AG04449 (cell line): ENCODE data around the gene MYADML2.
A peak's percentile ranks its signal among the peaks of the same experiment; 100 is the strongest.

Experiments
- CTCF ChIA-PET: fragments of 350-600 bp; formaldehyde crosslinking; extraction: SDS; loops from one replicate; lab custom pipeline; 2021; ENCODE audit warnings: antibody characterized with exemption; lab: Yijun Ruan, JAX
- POLR2A ChIA-PET: fragments of 400-600, 350-600 bp; formaldehyde crosslinking; extraction: SDS; loops from one replicate; lab custom pipeline; 2020; ENCODE audit warnings: antibody characterized with exemption, inconsistent platforms; lab: Yijun Ruan, JAX
- DNase-seq: peaks from one replicate; pipeline ENCODE4 v3.0.0-alpha.2; 2010; ENCODE audit warnings: low read depth, low spot score
- H3K4me3 ChIP-seq: 2 replicates; pipeline ENCODE4 v1.5.1; 2011; ENCODE audit warnings: low read depth, mild to moderate bottlenecking, control low read depth, low read length
- TF ChIP-seq, protein P1 (sequence below): IDR thresholded peaks from one replicate; pipeline ENCODE4 v1.5.1; 2011; ENCODE audit warnings: mild to moderate bottlenecking, moderate library complexity, low read length, control low read depth, inconsistent platforms; ENCODE audit not compliant: insufficient read depth; ENCODE audit errors: missing control alignments

MYADML2 gene

DNA sequence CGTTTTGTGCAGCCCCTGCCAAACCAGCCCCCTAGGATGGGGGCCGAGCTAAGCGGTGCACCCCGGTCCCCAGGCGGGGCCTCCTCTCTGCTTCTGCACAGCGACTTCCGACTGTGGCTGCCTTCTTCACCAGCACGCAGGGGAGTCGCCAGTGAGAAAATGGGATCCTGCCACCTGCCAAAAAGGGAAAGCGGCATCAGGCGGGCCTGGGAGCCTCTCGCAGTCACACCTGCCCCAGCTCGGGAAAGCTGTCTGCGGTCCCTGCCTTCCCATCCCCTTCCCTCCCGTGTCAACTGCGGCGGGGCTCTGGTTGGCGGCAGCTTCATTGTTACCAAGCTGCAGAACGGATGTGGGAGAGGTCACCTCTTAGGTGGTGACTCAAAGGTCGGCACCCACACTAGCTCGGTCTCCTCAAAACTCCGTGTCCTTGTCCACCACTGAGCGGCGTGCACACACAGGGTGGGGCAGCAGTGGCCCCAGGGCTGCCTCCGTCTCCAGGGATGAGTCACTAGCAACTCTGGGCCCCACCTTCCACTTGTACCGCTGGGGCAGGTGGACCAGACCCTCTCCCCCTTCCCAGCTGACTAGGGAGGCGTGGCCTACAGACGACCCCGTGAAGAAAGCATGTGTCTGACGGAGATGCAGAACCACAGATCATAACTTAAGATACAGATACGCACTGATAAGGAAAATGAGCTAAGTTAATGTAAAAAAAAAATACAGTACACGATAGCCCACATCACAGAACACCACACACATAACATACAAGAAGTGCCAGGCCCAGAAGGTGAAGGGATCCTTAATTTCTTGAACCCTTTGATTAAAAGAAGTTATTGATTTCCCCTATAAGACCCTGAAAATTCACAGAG, 34.4 kb downstream of the MYADML2 start:
- ChIA-PET CTCF (no interaction called here), POLR2A (no interaction called here)
- H3K4me3 ChIP-seq, result no peak overlapping the region
- DNase-seq, result no peak
- TF ChIP-seq, protein P1, sequence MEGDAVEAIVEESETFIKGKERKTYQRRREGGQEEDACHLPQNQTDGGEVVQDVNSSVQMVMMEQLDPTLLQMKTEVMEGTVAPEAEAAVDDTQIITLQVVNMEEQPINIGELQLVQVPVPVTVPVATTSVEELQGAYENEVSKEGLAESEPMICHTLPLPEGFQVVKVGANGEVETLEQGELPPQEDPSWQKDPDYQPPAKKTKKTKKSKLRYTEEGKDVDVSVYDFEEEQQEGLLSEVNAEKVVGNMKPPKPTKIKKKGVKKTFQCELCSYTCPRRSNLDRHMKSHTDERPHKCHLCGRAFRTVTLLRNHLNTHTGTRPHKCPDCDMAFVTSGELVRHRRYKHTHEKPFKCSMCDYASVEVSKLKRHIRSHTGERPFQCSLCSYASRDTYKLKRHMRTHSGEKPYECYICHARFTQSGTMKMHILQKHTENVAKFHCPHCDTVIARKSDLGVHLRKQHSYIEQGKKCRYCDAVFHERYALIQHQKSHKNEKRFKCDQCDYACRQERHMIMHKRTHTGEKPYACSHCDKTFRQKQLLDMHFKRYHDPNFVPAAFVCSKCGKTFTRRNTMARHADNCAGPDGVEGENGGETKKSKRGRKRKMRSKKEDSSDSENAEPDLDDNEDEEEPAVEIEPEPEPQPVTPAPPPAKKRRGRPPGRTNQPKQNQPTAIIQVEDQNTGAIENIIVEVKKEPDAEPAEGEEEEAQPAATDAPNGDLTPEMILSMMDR, result no peak

DNA sequence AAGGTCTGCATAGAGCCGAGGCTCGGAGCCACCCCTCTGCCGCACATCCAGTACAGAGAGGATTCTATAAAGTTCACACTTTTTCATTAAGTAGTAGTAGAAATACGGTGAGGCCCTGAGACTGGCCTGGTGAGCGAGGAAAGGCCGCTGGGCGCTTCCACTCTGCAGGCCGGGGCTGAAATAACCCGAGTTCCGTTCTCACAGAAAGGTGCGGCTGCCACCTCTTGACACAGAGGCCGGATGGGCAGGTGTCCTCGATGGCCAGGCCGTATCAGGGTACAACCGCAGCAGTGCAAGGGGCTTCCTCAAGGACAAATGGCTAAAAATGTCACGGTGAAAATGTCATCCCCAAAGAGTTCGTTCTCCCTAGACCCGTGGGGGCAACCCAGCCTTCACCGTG, 35.1 kb downstream of the MYADML2 start:
- ChIA-PET POLR2A (no interaction called here), CTCF (no interaction called here)
- H3K4me3 ChIP-seq, result no peak overlapping the region
- no peak for DNase-seq
- TF ChIP-seq, protein P1, result no peak

DNA sequence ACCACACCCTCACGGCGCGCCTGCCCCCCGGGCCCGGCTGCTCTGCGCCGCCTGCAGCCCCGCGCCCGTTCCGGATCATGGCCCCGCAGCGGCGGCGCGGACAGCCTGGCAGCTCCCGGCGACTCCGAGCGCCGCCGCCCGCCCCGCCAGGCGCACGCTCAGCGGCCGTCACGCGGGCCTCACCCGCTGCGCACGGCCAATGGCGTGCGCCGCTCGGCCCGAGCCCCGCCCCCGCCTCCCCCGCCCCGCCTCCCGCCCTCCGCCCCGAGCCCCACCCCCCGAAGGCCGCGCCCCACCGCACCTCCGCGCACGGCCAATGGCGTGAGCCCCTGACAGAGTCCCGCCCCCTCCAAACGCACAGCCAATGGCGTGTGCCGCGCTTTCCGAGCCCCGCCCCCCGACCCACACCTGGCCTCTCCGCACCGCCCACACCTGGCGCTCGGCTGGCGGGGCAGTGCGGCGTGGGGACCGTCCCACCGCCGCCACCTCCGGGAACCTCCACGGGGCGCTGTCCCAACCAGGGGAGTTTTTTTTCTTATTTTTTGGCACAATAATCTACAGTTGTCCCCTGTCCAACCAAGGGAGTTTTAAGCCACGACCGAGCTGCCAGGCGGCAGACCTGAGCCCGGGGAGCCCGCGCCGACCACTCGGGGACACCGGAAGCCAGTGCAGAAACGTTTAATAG, 35.6 kb downstream of the MYADML2 start, which contains the start of gene PCYT2:
Gene PCYT2 (minus strand): TSS at position 123 of the 685 bp plus-strand sequence. CDS start 44 bp downstream, at position 79.
- no peak for DNase-seq
- CTCF ChIA-PET, result interaction anchor here (1.0 to 1.4 kb wide), 2 partner anchors 13 to 42 kb away, joined by 4 to 6 read pairs; no protein-coding TSS in a partner anchor

DNA sequence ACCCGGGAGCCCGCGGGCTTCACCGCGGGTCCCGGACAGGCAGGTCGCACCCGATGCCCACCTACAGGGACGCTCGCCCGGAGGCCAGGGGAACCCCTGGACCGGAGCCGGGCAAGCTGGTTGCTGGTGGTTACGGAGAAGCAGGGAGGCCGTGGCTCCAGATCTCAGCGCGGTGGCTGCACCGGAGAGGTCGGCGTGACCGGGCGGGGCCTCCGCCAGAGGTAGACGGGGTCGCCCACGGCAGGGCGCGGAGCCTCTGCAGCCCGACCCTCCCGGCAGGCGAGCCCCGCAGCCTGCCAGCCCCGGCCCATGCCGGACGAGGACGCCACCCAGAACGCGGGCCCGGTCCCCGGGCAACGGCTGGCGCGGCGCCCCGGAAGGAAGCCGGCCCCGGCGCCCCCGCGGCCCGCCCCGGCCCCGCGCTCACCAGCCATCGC, 36.2 kb downstream of the MYADML2 start:
- ChIA-PET POLR2A (interaction anchor here (1.4 kb wide), 1 partner anchor 15 kb away, joined by 4 read pairs; no protein-coding TSS in a partner anchor), CTCF (interaction anchor here (1.0 to 1.4 kb wide), 2 partner anchors 13 to 41 kb away, joined by 4 to 6 read pairs; no protein-coding TSS in a partner anchor)
- TF ChIP-seq, protein P1, result no peak
- no peak for DNase-seq
- peak overlapping the region; percentile 74 for H3K4me3 ChIP-seq

More for the DNA sequence above, 35.6 kb downstream of the MYADML2 start, which contains the start of gene PCYT2:
- TF ChIP-seq, protein P1, result no peak
- POLR2A ChIA-PET, result interaction anchor here (1.4 kb wide), 1 partner anchor 15 kb away, joined by 4 read pairs; no protein-coding TSS in a partner anchor
- H3K4me3 ChIP-seq, result peak within 1 kb of the TSS; percentile 74

DNA sequence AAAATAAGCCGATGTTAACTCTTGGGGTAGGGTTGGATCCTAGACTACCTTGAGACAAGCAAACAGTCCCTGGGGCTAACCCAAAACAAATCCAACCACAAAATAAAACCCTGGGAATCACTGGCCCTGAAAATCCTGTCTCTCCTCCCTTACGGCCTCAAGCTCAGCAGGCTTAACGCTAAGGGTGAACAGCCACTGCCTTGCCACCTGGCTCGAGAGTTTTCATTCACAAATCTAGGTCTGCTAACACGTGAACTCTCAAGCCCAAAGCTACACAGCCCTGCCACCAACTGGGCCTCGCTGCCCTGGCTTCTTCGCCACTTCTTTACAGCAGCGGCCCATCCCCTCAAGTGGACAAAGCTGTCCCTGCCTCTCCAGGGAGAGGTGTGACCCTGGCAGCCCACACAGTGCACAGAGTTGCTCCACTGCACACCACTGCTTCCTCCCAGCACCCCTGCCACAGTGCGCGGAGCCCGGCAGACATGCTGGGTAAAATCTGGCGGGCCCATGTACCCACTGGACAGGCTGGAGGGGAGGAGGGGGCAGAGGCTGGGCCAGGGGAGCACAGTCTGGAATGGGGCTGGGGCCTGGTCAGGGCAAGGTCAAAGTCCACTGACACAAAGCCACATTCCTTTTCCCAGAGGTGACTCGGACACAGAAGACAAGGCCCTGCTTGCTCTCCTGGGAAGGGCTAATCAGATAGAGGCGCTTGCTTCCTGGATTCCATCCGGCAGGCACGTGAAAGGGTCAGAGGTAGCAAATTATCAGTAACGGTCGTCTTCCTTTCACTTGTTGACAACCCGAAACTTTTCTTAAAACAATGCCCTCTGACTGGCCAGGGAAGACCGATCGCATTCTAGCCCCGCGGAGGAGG, 36.8 kb downstream of the MYADML2 start:
- peak overlapping the region; percentile 74 for H3K4me3 ChIP-seq
- POLR2A ChIA-PET, result interaction anchor here (1.4 kb wide), 1 partner anchor 16 kb away, joined by 4 read pairs; no protein-coding TSS in a partner anchor
- TF ChIP-seq, protein P1, result no peak
- DNase-seq, result no peak
- CTCF ChIA-PET, result interaction anchor here (1.1 to 1.4 kb wide), 2 partner anchors 19 to 41 kb away, joined by 5 to 6 read pairs; no protein-coding TSS in a partner anchor
